Skin epidermis (tissue), 12 donors: Measurements from ENCODE around the gene BUB1B.
A peak's percentile ranks its signal among the peaks of the same experiment; 100 is the strongest.

Experiments
- H3K27ac ChIP-seq, 21 experiments: fragments of 200-600 bp; sonication (generic) in 11 of 21; one replicate each; pipeline ENCODE4 v1.5.0; 2020; ENCODE audit warnings: mild to moderate bottlenecking in 3 of 21, inconsistent platforms in 2 of 21, moderate library complexity in 2 of 21
- H3K4me3 ChIP-seq, 7 experiments: fragments of 200-600 bp; sonication (generic) in 2 of 7; one replicate each; pipeline ENCODE4 v1.5.0; 2020; ENCODE audit warnings: inconsistent platforms in 2 of 7, mild to moderate bottlenecking in 2 of 7, moderate library complexity in 1 of 7

Gene BUB1B

GRCh38 chr15:40238532-40239403 is 77.9 kb downstream of the BUB1B start, which contains the start of gene PAK6:
Gene PAK6 (plus strand): TSS chr15:40239063. CDS start chr15:40264786, 25,723 bp downstream.
- peak within 1 kb of the TSS; percentile 8 to 44 (median 28) for H3K4me3 ChIP-seq
- H3K27ac ChIP-seq = peak within 1 kb of the TSS; percentile 20 to 88 (median 75)

GRCh38 chr15:40239404-40239692 is 78.5 kb downstream of the BUB1B start:
- peak overlapping the region; percentile 8 to 44 (median 28) for H3K4me3 ChIP-seq
- peak overlapping the region in 20 of 21 experiments; percentile 20 to 88 (median 76) for H3K27ac ChIP-seq

- Histone ChIP-seq H3K27ac (peak overlapping the region; percentile 20 to 88 (median 75)), H3K4me3 (peak overlapping the region; percentile 7 to 44 (median 28))
Observed at GRCh38 chr15:40239693-40240618, 79.1 kb downstream of the BUB1B start.

GRCh38 chr15:40240619-40241221 is 79.9 kb downstream of the BUB1B start:
- Histone ChIP-seq H3K4me3 (peak overlapping the region; percentile 8 to 44 (median 28)), H3K27ac (peak overlapping the region in 19 of 21 experiments; percentile 37 to 88 (median 76))

- peak overlapping the region in 9 of 21 experiments; percentile 70 to 88 (median 81) for H3K27ac ChIP-seq
- peak overlapping the region in 5 of 7 experiments; percentile 12 to 44 (median 28) for H3K4me3 ChIP-seq
Observed at GRCh38 chr15:40241269-40242212, 80.7 kb downstream of the BUB1B start.

GRCh38 chr15:40242213-40242599 is 81.3 kb downstream of the BUB1B start:
- peak overlapping the region in 4 of 21 experiments; percentile 8 to 76 (median 22) for H3K27ac ChIP-seq
- no peak overlapping the region for H3K4me3 ChIP-seq

- Histone ChIP-seq H3K4me3 (no peak overlapping the region), H3K27ac (peak overlapping the region in 2 of 21 experiments; percentile 8 to 30)
Observed at GRCh38 chr15:40242601-40243000, 81.7 kb downstream of the BUB1B start.

GRCh38 chr15:40243126-40243810 is 82.4 kb downstream of the BUB1B start:
- Histone ChIP-seq H3K27ac (peak overlapping the region in 3 of 21 experiments; percentile 11 to 23 (median 14)), H3K4me3 (no peak overlapping the region)

- Histone ChIP-seq H3K27ac (peak overlapping the region in 10 of 21 experiments; percentile 23 to 51 (median 35)), H3K4me3 (no peak overlapping the region)
Observed at GRCh38 chr15:40244961-40245523, 84.2 kb downstream of the BUB1B start.

- peak overlapping the region in 3 of 21 experiments; percentile 18 to 50 (median 29) for H3K27ac ChIP-seq
- H3K4me3 ChIP-seq = no peak overlapping the region
Observed at GRCh38 chr15:40245666-40246450, 85.0 kb downstream of the BUB1B start.

GRCh38 chr15:40246496-40247280 is 85.8 kb downstream of the BUB1B start:
- Histone ChIP-seq H3K27ac (peak overlapping the region in 1 of 21 experiments; percentile 29), H3K4me3 (no peak overlapping the region)

GRCh38 chr15:40247406-40247971 is 86.6 kb downstream of the BUB1B start:
- no peak overlapping the region for H3K4me3 ChIP-seq
- H3K27ac ChIP-seq = no peak overlapping the region

GRCh38 chr15:40248006-40248783 is 87.3 kb downstream of the BUB1B start:
- no peak overlapping the region for H3K27ac ChIP-seq
- H3K4me3 ChIP-seq = no peak overlapping the region

- Histone ChIP-seq H3K27ac (peak overlapping the region in 10 of 21 experiments; percentile 6 to 59 (median 27)), H3K4me3 (no peak overlapping the region)
Observed at GRCh38 chr15:40249477-40250303, 88.8 kb downstream of the BUB1B start.
